GM19463 (cell line): ENCODE measurements around the gene LAMC3.
"Not testable (repeated sequence)": the region's sequence is repeated elsewhere in the genome, so short reads cannot be mapped to it uniquely, and the experiment has no call there.

ENCODE experiments used
- ATAC-seq: cut with Tn5 transposase; IDR thresholded peaks from one replicate; pipeline ENCODE4 v1.9.1; 2021; ENCODE audit warnings: mild to moderate bottlenecking, moderate library complexity; ENCODE audit not compliant: unreplicated experiment

LAMC3 gene

DNA sequence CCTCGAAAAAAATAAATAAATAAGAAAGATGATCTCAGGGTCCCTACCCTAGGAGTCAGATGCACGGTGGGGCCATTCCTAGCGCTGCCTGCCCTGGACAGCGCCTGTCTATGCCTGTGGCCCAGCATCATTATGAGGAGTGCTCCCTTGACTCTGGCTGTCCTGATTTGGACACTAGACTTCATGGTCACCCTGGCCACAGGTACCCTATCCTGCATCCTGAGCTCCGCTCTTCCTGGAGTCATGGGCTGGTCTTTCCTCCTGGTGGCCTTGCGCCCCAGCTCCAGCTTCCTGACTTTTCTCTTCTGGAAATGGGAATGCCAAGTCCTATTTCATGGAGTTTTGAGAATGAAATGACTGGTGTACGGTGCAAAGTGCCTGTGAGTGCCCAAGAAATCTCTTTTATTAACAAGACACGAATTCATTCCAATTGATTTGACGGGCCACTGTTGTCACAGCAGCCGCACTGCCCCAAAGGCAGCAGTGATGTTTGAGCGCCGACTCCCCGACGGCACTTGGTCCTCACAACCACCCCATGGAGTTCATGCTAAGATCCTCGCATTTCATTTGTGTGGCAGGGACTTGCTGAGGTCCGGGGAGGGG is 86.8 kb downstream of the LAMC3 start:
- no peak for ATAC-seq

DNA sequence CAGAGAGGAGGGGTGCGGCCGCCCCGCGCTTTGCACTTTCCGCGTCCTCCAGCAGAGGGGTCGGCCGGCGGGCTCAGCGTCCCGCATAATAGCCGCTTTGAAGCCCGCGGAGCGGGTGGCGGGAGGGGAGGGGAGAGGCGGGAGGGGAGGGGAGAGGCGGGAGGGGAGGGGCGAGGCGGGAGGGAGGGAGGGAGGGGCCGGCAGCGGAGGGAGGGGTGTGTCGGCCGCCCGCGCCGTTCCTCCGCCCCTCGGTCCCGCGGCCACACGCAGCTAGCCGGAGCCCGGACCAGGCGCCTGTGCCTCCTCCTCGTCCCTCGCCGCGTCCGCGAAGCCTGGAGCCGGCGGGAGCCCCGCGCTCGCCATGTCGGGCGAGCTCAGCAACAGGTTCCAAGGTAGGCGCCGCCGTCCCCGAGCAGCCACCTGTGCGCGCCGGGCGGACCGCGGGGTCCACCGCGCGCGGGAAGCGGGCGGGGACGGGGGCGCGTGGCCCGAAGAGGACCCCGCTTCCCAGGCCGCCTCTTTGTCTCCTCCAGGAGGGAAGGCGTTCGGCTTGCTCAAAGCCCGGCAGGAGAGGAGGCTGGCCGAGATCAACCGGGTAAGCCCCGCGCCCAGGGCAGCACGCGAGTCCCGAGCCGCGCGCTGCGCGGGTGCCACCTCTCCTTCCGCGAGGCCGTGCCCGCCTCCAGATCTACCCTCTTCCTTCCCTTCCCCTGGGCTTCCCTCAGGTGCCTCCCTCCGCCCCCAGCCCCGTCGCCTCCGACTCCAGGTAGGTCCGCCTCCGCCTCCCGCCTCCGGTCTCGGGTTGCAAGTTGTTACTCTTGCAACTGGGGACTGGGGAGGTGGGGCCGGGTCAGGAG is 87.5 kb downstream of the LAMC3 start, which contains the start of gene AIF1L:
AIF1L (plus strand) TSS at position 263 of the 857 bp plus-strand sequence; CDS start at position 362, 99 bp downstream.
- ATAC-seq: no peak

DNA sequence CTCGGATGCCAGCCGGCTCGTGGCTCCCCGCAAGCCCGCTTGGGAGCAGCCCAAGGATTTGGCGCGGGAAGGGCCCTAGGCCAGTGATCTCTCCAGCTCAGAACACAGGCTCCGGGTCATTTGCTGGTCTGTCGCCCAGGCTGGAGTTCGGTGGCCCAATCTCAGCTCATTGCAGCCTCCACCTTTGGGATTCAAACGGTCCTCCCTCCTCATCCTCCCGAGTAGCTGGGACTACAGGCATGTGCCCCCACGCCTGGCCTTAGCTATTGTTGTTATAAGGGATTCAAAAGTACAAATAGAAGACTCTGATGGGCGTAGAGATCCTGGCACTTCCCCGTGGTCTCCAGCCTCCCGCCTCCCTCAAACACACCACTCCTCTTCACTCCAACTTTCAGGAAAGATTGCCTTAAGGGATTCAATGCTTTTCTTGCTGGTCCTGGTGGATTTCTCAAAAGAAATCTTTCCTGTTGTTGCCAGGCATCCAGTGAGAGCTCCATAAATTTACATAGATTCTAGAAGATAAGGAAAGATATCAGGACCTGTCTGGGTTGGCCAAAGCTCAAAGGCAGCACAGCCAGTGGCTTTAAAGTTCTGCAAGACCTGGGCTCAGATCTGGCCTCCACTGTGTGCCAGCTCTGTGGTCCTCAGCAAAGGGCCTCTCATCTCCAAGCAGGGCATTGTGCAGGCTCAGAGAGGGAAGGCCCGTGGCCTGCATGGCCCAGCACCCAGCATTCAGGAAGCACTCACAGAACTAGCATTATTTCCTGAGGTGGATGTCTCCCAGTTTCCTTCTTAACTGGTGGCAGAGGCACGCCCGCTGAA is 88.4 kb downstream of the LAMC3 start:
- ATAC-seq: no peak

DNA sequence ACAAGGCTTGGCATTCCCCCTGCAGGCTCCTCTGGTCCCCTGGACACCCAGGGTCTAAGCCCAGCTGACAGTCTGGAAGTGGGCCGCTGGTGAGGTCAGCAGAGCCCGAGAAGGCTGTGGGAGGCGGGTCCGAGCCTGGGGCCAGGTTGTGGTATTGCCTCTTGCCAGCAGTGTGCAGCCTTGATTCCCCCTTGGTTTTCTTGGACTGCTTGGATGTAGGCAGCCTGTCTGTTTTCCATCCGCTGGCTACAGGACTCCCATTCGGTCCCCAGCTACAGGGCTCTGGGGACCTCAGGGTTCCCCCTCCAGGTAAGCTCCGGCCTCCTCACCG is 88.9 kb downstream of the LAMC3 start:
- no peak for ATAC-seq

- ATAC-seq: no peak
Observed at GRCh38 chr9:131098391-131099101, 89.6 kb downstream of the LAMC3 start.

DNA sequence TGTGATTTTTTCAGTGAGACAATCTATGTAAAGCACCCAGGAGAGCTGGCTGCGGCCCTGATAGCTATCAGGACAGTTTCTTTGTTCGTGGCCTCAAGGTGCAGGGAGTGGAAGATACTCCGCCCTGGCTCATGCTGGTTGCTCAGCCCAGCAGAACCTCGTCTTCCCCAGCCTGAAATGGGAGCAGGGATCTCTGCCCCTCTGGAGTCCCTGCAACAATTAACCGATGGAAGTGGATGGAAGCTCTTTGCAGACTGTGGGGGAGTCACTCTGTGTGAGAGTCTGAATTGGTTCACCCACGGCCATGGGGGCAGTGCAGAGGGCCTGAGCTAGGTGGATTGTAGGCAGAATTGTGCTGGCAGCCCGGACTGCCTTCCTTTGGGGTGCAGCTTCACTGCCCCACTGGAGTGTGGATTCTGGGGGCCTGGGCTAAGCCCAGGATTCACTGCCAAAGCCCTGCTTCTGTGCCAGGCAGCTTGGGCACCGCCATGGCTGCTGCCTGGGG is 90.2 kb downstream of the LAMC3 start:
- no peak for ATAC-seq

DNA sequence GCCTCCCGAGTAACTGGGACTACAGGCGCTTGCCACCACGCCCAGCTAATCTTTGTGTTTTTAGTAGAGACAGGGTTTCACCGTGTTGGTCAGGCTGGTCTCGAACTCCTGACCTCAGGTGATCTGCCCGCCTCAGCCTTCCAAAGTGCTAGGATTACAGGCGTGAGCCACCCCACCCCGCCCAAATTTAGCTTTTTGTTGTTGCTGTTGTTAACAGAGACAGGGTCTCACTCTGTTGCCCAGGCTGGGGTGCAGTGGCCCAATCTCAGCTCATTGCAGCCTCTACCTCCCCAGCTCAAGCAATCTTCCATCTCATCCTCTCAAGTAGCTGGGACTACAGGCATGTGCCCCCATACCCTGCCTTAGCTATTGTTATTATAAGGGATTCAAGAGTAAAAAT is 90.9 kb downstream of the LAMC3 start:
- not testable (repeated sequence) for ATAC-seq

DNA sequence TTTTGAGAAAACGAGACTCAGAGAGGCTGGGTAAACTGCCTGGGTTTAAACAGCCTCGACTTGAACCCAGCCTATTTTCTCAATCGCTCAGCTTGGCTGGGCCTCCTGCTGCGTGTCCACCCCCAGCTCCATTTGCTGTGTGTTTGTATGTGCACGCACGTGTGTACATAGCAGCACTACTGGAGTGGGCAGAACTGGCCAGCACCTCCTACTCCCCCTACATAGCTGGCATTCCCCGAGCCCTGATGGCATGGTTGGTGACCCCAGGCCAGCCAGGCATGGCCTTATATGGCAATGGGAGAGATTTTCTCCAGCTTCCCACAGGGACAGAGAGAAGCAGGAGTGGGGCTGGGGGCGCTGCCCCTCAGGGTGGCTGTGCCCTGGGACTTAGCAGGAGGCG is 91.5 kb downstream of the LAMC3 start:
- no peak for ATAC-seq

DNA sequence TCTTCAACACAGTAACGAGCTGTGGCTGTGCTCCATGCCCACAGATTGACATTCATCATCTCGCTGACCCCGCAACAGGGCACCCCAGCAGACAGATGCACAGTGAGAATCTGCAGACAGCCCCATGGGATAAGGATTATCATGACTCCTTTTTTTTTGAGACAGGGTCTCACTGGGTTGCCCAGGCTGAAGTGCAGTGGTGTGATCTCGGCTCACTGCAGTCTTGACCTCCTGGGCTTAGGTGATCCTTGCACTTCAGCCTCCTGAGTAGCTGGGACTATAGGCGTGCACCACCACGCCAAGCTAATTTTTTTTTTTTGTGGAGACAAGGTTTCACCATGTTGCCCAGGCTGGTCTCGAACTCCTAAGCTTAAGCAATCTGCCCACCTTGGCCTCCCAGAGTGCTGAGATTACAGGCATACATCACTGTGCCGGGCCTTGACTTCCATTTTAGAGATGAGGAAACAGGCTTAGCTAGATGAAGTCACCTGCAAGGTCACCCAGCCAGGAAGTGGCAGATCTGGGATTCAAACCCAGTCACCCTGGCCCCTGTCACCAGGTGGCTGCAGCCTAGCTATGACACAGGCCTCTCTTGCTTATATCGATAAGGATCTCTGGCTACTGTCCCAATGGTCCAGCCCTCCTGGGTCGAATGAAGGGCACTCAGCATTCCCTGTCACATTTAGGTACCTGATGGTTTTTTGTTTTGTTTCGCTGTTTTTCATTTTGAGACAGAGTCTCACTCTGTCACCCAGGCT is 92.4 kb downstream of the LAMC3 start:
- ATAC-seq: no peak

DNA sequence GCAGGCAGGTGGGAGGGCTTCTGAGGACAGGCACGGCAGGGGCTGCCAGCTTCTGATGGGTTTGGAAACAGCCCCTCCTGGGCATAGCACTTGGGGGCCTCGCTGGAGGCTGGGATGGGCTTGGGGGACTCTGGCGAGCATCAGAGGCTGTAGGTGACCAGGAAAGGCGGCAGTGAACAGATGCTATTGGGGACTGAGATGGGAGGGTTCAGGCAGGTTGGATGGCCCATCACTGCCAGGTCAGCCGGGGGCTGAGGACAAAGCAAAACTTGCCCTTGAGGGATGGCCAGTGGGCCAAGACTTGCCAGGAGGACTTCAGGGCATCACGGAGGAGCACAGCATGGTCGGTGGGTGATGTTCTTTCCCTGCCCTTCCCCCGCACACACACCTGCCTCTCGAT is 94.0 kb downstream of the LAMC3 start:
- no peak for ATAC-seq

GRCh38 chr9:131103535-131103934 is 94.6 kb downstream of the LAMC3 start:
- ATAC-seq: no peak

GRCh38 chr9:131104016-131104740 is 95.2 kb downstream of the LAMC3 start:
- no peak for ATAC-seq

DNA sequence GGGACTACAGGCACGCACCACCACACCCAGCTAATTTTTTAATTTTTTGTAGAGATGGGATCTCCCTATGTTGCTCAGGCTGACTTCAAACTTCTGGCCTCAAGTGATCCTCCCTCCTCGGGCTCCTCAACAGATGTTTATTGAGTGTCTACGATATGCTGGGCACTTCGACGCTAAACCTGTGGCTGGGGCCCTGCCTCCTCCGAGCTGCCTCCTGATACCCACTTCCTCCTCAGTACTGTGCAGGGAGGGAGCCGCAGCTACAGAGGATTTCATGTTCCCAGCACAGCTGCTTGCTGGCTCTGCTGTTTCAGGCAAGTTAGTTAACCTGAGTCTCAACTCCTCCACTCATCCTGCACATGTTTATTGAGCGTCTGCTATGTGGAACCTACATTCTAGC is 97.0 kb downstream of the LAMC3 start:
- no peak for ATAC-seq

GRCh38 chr9:131107760-131108159 is 98.8 kb downstream of the LAMC3 start:
- no peak for ATAC-seq

DNA sequence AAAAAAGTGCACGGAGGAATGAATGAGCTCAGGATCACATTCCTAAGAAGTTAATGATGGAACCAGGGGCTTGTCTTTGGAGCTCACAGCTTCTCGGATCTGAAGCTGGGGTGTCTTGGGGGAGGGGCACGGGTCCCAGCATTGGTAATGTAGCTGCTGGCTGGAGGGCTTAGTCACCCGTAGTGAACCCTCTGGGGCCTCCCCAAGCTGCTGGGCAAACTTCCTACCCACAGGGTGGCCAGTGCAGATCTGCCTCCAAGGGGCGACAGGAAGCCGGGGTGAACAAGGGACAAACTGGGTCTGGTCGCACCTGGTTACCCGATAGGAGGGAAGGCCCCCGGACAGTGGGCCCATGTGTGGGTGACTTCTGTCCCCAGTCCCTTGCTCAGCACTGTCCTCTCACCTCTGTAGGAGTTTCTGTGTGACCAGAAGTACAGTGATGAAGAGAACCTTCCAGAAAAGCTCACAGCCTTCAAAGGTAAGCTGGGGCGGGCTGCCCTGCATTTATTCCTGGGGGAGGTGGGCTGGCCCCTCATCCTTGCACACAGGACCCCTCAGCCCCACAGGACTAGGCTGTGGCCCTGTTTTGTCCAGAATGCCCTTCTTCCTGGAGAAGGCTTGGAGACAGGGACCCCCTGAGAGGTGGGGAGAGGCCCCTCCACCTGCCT is 102.3 kb downstream of the LAMC3 start:
- no peak for ATAC-seq

- ATAC-seq: no peak
Observed at GRCh38 chr9:131111854-131112311, 102.9 kb downstream of the LAMC3 start.

- no peak for ATAC-seq
Observed at GRCh38 chr9:131112374-131113154, 103.6 kb downstream of the LAMC3 start.

- no peak for ATAC-seq
Observed at GRCh38 chr9:131113655-131114054, 104.7 kb downstream of the LAMC3 start.
